GM18508 (cell line): ENCODE data around the gene PRR29.
"Not testable (repeated sequence)": the region's sequence is repeated elsewhere in the genome, so short reads cannot be mapped to it uniquely, and the experiment has no call there.

Experiments
- ATAC-seq: cut with Tn5 transposase; IDR thresholded peaks from one replicate; pipeline ENCODE4 v1.9.1; 2021; ENCODE audit warnings: moderate number of reproducible peaks; ENCODE audit not compliant: insufficient read depth, unreplicated experiment

Gene PRR29

GRCh38 chr17:64008346-64008745 is 10.2 kb downstream of the PRR29 start:
- ATAC-seq: no peak

DNA sequence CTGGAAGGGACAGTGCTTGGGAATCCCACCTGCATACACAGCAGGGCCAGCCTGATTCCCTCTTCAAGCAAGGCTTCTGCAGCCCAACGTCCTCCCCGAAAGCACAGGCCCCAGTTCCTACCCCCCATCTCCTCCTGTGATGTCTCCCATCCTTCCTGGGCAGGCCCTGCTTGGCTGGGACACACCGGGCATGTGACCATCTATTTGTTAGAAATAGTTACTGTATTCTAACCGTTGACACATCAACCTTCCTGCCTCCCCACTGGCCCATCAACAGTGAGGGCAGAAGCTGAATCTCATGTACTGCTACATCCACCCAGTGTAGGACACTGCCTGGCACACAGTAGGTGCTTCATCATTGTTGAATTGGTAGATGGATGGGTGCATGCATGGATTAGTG is 10.7 kb downstream of the PRR29 start:
- no peak for ATAC-seq

GRCh38 chr17:64009571-64010402 is 11.6 kb downstream of the PRR29 start:
- ATAC-seq: no peak

- no peak for ATAC-seq
Observed at GRCh38 chr17:64015447-64015846, 17.3 kb downstream of the PRR29 start.

DNA sequence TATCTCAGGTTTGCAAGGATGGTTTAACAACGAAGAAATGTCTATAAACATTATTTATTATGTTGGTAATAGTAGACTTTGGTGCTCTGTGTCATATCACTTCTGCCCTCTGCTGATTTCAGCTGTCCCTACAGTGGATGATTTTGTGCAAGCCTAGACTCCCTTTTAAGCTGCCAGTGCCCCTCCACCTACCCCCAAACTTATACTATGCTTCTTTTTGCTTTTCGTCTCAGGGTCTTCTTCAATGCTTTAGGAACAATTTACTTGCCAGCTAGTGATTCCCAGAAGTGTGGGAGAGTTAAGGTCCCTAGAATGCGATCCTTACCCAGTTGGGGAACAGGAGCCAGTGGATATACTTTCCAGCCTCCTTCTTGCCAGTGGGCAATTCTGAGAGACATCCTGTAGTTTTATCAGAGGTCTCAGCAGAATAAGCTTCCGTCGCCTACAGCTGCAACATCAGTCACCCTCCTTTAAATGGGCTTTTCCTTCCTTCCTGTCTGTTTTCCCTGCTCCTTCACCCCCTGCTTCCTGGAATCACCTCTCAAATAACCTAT is 18.2 kb downstream of the PRR29 start:
- ATAC-seq: no peak

GRCh38 chr17:64016974-64017373 is 18.8 kb downstream of the PRR29 start:
- ATAC-seq: no peak

DNA sequence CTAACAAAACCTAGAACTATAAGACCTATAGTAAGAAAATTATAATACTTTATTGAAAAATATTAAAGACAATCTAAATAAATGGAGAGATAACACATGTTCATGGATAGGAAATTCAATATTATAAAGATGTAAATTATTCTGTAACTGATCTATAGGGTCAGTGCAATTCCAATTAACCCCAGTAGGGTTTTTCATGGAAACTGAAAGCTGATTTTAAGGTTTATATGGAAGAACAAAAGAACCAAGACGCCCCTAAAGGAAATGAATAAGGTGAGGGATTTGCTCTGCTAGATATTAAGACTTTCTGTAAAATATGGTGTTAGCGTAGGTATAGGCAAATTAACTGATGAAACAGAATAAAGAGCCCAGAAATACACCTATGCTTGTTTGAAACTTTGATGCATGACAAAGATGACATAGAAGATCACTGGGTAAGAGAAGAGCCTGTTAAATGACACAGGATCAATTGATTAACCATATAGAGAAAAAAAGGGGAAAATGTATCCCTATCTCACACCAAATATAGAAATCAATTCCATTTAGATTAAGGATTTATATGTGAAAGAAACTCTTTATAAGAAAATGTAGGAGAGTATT is 19.3 kb downstream of the PRR29 start:
- ATAC-seq: no peak

- not testable (repeated sequence) for ATAC-seq
Observed at GRCh38 chr17:64019551-64019961, 21.4 kb downstream of the PRR29 start.

DNA sequence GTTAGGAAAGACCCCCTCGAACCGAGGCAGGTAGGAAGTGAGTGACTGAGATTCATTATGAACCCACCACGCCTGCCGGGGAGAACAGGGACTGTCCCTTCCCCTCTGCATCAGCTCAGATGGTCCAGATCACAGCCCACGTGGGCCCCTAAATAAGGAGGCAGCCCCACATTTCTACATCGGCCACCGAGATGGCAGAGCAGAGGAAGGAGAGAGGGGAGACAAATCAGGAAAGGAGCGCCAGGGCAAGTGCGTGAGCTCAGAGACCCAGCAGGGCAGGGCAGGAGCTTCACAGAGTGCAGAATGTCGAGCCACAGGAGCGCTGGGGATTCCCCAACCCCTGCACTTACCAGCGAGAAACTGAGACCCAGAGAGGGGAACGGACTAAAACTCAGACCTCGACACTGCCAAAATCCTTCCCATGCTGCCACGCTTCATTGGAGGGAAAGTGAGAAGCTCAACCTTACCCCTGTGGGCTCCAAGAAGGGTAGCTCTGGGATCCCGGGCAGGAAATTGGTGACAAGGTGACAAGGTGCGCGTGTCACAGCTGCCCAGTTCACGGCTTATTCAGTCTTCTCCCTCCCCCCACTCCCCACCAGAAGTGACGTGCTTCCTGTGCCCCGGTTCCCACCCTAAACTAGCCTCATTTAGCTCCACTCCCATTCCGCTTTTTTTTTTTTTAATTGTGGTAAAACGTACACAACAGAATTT is 22.1 kb downstream of the PRR29 start, which contains the start of gene ICAM2:
Gene ICAM2, minus strand, starts transcription at position 578 of the 711 bp plus-strand sequence. CDS start 13,942 bp downstream, outside the sequence.
- ATAC-seq: no peak

DNA sequence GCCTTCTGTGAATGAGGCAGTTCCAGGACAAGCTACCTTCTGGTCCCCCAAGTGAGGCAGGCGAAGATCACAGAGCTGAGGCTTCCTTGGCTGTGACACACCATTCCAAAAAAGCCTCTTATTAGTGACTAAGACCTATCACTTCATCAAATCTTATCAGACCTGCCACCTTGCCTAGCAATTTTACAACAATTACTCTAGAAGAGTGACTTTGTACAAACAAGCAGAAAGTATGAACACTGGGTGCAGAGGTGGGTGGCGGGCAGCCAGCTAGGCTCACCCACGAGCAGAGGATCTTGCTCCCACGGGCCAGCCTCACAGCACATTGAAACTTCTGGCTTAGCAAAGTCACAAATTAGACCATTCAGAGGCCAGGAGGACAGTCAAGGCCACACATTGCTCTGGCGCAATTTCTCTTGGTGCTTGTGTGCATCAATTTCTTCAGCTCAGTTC is 24.5 kb downstream of the PRR29 start:
- no peak for ATAC-seq

GRCh38 chr17:64024215-64024654 is 26.1 kb downstream of the PRR29 start:
- no peak for ATAC-seq

DNA sequence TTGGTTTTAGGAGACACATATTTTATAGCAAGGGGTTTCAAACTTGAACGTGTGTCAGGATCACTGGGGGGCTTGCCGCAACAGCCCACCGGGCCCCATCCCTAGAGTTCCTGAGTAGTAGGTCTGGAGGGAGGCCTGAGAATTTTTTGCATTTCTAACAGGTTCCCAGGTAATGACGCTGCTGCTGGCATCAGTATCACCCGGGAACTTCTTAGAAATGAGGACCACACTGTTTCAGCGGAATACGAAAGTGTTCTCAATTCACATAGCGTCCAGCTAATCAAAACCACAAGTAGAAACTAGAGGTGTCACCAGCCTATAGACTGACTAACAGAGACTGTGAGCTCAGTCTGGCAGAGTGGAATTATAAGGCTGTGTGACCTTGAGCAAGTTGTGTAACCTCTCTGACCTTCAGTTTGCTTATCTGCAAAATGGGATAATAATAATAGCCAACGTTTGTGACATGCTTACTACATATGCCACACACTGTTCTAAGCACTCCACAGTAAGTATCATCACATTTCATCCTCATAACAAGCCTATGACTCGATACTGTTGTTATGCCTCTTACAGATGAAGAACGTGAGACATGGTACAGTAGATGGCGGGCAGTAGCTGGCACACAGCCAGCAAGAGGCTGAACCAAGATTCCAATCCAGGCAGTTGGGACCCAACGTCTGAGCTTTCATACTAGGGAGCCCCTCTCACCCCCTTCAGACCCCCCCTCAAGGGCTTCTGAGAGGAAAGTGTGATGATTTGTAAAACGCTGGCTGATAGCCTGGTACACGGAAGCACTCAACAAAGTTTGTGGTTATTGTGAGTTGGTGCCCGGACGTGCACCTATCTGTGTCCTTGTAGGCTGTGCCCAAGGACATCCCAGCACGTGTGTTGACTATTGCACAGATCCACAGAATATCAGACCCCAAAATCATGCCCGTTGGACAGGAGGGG is 26.9 kb downstream of the PRR29 start:
- no peak for ATAC-seq

- no peak for ATAC-seq
Observed at GRCh38 chr17:64025732-64026294, 27.7 kb downstream of the PRR29 start.

DNA sequence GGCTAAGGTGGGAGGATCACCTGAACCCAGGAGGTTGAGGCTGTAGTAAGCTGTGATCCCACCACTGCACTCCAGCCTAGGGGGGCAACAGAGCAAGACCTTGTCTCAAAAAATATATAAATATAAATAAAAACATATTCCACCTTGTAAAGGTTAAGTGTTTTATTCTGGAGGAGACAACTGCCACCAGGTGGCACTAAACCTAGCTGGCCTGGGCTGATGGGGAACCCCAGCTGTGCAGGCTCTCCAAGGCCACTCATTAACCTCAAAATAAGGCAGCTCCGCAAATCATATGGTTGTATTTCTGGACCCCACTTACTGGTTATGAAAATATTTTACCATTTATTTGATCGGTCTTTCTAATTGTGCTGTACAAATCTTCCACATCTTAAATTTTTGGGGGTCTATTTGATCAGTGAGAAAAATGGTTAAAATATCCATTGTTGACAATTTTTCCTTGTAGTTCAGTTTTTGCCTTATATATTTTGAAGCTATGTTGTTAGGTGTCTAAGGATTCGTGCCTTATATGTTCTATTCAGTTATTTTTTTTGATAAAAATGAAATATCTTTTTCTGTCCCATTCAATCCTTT is 30.8 kb downstream of the PRR29 start:
- no peak for ATAC-seq

- no peak for ATAC-seq
Observed at GRCh38 chr17:64032081-64032480, 33.9 kb downstream of the PRR29 start.

- no peak for ATAC-seq
Observed at GRCh38 chr17:64036198-64036922, 38.2 kb downstream of the PRR29 start.

- no peak for ATAC-seq
Observed at GRCh38 chr17:64037180-64037579, 39.0 kb downstream of the PRR29 start.

DNA sequence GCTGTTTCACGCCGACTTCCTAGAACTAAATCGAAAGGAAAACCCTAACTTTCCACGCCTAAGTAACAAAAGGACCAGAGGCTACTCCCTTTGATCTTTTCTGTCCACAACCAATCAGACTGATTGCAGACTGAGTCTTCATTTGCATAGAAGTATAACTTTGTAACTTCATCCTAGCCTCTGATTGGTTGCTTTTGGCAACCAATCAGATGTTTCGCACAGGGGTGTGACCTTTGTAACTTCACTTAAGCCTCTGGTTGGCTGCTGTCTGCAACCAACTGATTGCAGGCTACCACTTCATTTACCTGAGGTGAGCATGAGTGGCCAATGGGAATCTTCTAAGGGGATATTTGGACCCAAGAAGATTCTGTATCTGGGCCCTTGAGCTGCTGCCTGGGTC is 39.7 kb downstream of the PRR29 start:
- no peak for ATAC-seq
